ENCODE results near the gene ACACB.

The ACACB gene

DNA sequence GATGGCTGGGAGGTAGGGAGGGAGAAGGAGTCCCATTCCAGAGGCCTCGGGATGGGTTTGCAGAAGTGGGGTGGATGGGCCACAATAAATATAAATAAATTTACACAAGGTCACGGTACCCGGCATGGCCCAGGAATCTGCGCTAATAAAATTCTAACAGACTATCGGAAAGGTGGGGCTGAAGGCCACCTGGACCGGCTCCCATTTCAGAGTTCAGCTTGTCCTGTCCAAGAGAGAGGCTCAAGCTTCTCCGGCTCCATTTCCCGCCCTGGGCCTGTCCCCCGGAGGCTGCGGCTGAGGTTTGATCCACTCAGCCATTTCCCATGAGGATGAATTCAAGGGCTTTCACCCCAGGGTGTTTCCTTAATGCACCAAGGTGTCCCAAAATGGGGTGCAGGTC is 162.5 kb downstream of the ACACB start:
- DNase-seq (ENCODE audit: low read depth), result no peak

DNA sequence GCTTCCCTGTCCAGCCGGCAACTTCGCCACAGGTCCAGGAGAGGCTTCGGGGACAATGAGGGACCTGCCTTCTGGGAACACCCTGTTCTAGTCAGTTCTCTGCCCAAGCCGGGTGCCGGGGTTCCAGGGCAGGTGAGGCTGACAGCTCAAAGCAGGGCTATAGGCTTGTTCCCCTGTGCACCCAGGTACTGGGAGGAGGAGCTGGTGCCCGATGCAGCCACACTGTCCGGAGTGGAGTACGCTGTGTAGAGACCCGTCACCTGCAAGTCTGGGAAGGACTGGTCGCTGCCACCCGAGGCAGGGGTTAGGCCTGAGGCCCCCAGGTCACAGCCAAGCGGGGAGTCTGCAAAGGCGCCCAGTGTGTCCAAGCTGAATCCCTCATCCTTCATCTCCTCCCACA is 163.1 kb downstream of the ACACB start:
- DNase-seq (ENCODE audit: low read depth), result no peak

DNA sequence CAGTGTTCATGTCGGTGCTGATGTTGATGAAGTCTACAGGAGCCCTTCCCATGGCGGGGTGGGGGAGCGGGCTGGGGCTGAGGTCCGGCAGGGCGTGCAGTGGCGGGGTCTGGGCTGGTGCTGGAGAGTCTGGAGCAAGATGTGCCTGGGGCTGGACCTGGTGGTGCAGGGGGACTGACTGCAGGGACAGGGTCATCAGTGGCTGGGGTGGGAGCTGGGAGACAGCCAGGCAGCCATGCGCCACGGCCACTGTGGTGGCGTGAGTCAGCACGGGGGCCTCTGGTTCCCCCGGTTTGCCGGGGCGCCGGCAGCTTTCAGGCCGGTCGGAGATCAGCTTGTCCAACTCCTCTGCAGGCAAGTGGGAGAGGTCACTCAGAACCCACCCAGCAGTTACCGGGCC is 165.1 kb downstream of the ACACB start:
- no peak for DNase-seq (ENCODE audit: low read depth)

- DNase-seq (ENCODE audit: low read depth), result no peak
Observed at GRCh38 chr12:109284392-109284791, 168.0 kb downstream of the ACACB start.

GRCh38 chr12:109286252-109286651 is 169.9 kb downstream of the ACACB start:
- DNase-seq (ENCODE audit: low read depth), result no peak

- DNase-seq (ENCODE audit: low read depth), result no peak
Observed at GRCh38 chr12:109286652-109287051, 170.3 kb downstream of the ACACB start.

- DNase-seq (ENCODE audit: low read depth), result no peak
Observed at GRCh38 chr12:109287181-109287580, 170.8 kb downstream of the ACACB start.

DNA sequence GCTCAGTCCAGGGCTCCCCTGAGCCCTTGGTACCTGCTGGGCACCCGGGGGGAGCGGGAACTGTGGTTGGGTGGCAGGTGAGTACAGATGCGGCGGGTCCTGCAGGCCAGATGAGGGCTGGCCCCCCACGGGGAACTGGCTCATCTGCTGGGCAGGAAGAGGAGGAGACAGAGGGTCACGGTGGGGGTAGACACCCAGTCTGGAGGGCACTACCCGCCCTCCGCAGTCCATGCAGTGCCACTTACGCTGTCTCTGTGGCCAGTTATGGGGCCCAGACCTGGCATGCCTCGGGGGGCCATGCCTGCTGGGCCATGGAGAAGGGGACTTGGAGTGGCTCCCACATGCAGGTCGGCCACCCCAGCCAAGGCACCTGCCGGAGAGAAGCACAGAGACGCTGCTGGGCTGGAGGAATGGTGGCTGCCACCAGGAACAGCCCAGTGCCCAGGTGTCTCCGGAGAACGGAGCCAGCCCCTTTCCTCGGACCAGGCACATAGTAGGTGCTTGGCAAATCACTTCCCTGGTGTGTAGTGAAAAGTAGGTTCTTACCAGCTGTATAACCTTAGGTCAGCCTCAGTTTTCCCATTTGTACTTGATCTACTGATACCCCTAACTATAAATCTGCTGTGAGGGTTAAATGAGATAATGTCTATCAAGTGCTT is 171.6 kb downstream of the ACACB start:
- DNase-seq (ENCODE audit: low read depth), result no peak

GRCh38 chr12:109288571-109288970 is 172.2 kb downstream of the ACACB start:
- DNase-seq (ENCODE audit: low read depth), result no peak

GRCh38 chr12:109289004-109289403 is 172.6 kb downstream of the ACACB start:
- no peak for DNase-seq (ENCODE audit: low read depth)

GRCh38 chr12:109289551-109289950 is 173.2 kb downstream of the ACACB start:
- DNase-seq (ENCODE audit: low read depth), result no peak

- no peak for DNase-seq (ENCODE audit: low read depth)
Observed at GRCh38 chr12:109290061-109290460, 173.7 kb downstream of the ACACB start.

DNA sequence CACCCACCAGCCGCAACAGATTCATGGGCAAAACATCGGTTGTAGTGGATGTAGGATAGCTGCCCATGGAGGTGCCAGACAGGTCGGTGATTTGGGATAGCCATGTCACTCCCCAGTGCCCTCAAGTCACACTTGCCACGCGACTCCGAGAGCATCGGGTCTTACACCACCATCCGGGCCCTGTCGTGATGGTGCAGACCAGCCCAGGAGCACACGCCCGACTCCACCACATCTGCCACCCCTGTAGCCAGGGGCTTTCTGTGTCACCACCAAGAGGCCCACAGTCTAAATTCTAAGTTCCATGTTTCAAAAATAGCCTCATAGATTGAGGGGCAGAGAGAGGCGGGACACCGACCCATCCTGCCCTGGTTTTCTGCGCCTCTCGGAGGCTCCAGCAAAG is 174.7 kb downstream of the ACACB start:
- DNase-seq (ENCODE audit: low read depth), result no peak

GRCh38 chr12:109291521-109292341 is 175.3 kb downstream of the ACACB start:
- no peak for DNase-seq (ENCODE audit: low read depth)

- DNase-seq (ENCODE audit: low read depth), result no peak
Observed at GRCh38 chr12:109292342-109292711, 175.9 kb downstream of the ACACB start.

DNA sequence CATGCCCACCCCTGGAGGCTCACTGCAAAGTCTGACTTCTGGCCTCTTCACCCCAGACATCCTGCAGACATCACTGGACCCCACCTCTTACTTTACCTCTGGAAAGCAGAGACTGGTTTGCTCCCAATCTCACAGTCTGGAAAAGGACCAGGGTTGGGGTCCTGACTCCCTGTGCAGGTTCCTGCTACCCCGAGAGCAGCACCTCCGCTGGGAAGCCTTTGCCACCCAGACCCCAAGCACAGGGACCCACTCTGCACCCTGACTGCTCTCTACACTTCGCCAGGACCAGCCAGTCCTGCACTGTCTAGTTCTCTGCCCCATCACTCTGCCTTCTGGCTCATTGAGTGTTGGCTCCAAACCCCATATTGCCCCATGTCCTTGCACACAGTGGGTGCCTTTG is 176.7 kb downstream of the ACACB start:
- no peak for DNase-seq (ENCODE audit: low read depth)

- DNase-seq (ENCODE audit: low read depth), result no peak
Observed at GRCh38 chr12:109294286-109294796, 178.0 kb downstream of the ACACB start.

- no peak for DNase-seq (ENCODE audit: low read depth)
Observed at GRCh38 chr12:109295764-109296425, 179.5 kb downstream of the ACACB start.

DNA sequence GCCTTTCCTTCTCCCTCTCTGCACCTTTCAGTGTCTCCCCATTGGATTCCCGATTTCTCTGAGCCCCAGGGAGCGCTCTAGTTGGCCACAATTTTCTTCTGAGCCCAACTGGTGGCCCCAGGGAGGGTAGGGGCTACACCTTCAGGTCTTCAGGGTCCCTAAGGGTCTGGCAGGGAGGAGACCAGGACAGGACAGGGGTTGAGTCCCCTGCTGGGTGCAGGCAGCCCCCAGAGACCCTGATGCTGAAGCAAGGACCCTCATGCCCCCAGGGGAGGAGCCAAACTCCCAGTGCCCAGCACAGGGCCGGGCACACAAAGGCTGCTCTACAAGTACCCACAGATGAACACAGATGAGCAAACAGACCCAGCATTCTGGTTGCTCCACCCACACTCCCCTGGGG is 180.0 kb downstream of the ACACB start:
- DNase-seq (ENCODE audit: low read depth), result no peak

DNA sequence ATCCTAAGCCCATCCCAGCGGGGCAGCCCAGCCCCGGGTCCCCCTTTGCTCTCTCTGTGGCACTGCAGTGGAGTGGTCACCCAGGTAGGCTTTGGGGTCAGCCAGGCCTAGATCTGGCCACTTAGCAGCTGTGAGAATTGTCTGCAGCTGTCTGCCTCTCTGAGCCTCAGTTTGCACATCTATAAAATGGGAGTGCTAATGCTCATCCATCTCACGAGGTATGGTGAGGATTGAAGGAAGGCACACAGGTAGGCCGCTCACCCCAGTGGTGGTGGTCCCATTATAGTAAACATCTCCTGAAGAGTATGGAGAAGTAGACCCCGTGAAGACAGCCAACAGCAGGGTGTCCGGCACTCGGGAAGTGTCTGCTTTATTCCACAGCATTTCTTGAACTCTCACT is 183.5 kb downstream of the ACACB start:
- DNase-seq (ENCODE audit: low read depth), result no peak

- DNase-seq (ENCODE audit: low read depth), result no peak
Observed at GRCh38 chr12:109301643-109302168, 185.3 kb downstream of the ACACB start.

DNA sequence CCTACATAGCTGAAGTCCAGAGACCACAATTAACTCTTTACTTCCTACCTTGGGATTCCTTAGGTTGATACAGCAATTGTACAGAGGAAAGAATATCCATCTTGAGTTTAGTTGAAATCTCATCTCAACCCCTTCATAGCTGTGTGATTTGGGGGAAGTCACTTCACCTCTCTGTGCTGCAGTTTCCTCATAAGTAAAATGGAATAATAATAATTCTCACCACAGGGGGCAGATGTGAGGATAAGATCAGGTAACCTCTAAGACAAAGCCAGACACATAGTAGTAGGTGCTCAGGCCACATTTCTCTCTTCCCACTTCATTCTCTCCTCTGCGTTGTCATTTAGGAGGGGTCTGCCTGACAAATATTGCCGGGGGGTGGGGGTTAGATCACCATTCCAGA is 186.0 kb downstream of the ACACB start:
- DNase-seq (ENCODE audit: low read depth), result no peak

GRCh38 chr12:109302770-109303169 is 186.4 kb downstream of the ACACB start:
- DNase-seq (ENCODE audit: low read depth), result no peak

All from stimulated activated CD8-positive, alpha-beta memory T cell treated with anti-CD3 and anti-CD28 coated beads, Interleukin-15, amount 100 ng/mL, for 1 hour (primary cell).